ENCODE data around the gene ARRDC5. TPM values are rescaled to one million over a fixed set of nuclear protein-coding genes. Genes with fewer than 3 reads are reported as not detected.

Gene ARRDC5
- total RNA-seq, 1 donor from 2014 or later: not detected

DNA sequence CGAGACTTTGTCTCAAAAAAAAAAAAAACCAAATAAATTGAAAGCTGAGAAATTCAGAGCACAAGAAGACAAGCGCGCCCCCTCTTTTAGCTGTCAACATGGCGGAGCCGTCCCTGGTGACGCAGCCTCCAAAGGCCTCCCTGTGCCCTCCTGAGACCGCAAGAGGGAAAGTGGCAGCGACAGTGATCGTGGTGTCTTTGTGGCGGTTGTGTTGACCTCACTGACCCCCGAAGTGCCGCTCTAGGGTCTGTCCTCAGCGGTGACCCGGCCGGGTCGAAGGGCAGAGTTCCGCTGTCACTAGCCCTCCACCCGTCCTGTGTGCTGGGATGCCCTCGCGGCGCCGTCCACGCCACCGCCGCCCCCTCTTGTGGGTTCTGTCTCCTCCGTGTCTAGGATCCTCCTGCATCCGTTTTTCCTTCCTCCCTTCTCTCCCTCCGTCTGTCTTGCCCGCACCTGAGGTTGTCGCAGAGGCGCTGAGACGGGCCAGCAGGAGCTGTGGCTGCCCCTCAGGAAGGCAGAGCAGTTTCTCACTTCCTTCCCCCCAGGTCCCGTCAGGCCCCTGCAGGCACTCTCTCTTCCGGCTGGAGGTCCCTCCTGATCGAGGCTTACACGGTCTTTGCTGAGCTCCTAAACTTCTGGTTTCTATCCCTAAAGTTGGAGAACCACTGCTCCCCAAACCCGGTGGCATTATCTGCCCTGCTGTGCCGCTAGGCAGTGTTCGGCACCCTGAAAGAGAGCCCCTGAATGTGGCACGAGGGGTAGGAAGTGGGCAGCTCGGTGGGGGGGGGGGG, 13.8 kb upstream of the ARRDC5 start:
- Histone ChIP-seq H4K20me1 (ENCODE audit: low read depth) (peaks cover 77% of the 10 kb centered on the region), H3K79me2 (ENCODE audit: low read depth) (peaks cover 100% of the 10 kb centered on the region), H3K9ac (no peak overlapping the region), H3K4me2 (no peak overlapping the region), H3K27me3 (no peaks in the 10 kb centered on the region), H3K9me3 (ENCODE audit: low read depth) (no peaks in the 10 kb centered on the region), H2AFZ (replicated peaks) (no peak overlapping the region), H3K4me3 (no peak overlapping the region), H3K4me1 (peaks cover 2% of the 10 kb centered on the region), H3K36me3 (no peaks in the 10 kb centered on the region), H3F3A (ENCODE audit: low read depth) (peaks cover 3% of the 10 kb centered on the region), H3K27ac (no peak overlapping the region)
- H3K36me3 Mint-ChIP-seq: peaks cover 21% of the 10 kb centered on the region
- peak overlapping the region; percentile 91 for H3K27ac Mint-ChIP-seq
- no peaks in the 10 kb centered on the region for H3K9me3 Mint-ChIP-seq
- peaks cover 27% of the 10 kb centered on the region for H3K4me1 Mint-ChIP-seq
- TF ChIP-seq EZH2 (IDR thresholded peaks at IDR 0.05): no peak
- TF ChIP-seq, protein P1, sequence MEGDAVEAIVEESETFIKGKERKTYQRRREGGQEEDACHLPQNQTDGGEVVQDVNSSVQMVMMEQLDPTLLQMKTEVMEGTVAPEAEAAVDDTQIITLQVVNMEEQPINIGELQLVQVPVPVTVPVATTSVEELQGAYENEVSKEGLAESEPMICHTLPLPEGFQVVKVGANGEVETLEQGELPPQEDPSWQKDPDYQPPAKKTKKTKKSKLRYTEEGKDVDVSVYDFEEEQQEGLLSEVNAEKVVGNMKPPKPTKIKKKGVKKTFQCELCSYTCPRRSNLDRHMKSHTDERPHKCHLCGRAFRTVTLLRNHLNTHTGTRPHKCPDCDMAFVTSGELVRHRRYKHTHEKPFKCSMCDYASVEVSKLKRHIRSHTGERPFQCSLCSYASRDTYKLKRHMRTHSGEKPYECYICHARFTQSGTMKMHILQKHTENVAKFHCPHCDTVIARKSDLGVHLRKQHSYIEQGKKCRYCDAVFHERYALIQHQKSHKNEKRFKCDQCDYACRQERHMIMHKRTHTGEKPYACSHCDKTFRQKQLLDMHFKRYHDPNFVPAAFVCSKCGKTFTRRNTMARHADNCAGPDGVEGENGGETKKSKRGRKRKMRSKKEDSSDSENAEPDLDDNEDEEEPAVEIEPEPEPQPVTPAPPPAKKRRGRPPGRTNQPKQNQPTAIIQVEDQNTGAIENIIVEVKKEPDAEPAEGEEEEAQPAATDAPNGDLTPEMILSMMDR (IDR thresholded peaks at IDR 0.05): no peak
- no peak for TF ChIP-seq EZH2phosphoT487 (IDR thresholded peaks at IDR 0.05)
- peaks cover 4% of the 10 kb centered on the region for H3K27me3 Mint-ChIP-seq (ENCODE audit: insufficient read depth, low read depth)
- DNase-seq (ENCODE audit: low spot score): no peak
- H3K4me3 Mint-ChIP-seq: no peak overlapping the region

DNA sequence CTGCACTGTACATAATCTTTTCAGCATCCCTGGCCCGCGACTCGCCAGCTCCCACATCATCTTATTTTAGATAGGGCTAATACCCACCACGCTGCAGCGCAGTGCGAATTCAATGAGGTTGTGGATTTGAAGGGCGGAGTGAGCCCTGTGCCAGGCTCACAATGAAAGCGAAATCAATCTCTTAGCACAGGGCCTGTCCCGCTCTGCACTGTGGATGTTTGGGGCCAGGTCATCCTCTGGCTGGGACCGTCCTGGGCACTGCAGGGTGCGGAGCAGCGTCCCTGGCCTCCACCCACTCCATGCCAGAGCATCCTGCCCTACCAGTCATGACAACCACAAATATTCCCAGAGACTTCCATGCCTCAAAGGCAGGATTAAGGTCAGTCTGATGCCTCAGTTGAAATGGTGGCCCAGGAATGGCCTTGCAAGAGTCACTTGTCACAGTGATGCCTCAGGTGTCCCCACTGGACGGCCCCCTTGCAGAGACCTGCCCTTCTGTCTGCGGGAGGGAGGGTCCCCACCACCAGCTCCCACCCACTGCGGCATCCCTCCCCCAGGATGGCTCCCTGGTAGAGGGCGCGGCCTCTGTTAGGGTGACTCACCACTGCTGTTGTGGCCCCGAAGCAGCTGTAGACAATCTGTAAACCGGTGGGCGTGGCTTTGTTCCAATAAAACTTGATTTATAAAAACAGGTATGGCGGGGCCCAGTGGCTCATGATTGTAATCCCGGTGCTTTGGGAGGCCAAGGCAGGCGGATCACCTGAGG, 12.2 kb upstream of the ARRDC5 start:
- Mint-ChIP-seq H3K4me3 (no peak overlapping the region), H3K36me3 (peaks cover 17% of the 10 kb centered on the region), H3K27ac (no peak overlapping the region), H3K4me1 (peaks cover 38% of the 10 kb centered on the region), H3K27me3 (ENCODE audit: insufficient read depth, low read depth) (peaks cover 4% of the 10 kb centered on the region), H3K9me3 (no peaks in the 10 kb centered on the region)
- H3K27ac ChIP-seq: no peak overlapping the region
- H3K27me3 ChIP-seq: no peaks in the 10 kb centered on the region
- H4K20me1 ChIP-seq (ENCODE audit: low read depth): peaks cover 70% of the 10 kb centered on the region
- peaks cover 100% of the 10 kb centered on the region for H3K79me2 ChIP-seq (ENCODE audit: low read depth)
- DNase-seq (ENCODE audit: low spot score): no peak
- H3K9me3 ChIP-seq (ENCODE audit: low read depth): no peaks in the 10 kb centered on the region
- peaks cover 15% of the 10 kb centered on the region for H3K4me1 ChIP-seq
- no peak overlapping the region for H3K4me2 ChIP-seq
- no peak overlapping the region for H2AFZ ChIP-seq (replicated peaks)
- H3K36me3 ChIP-seq: no peaks in the 10 kb centered on the region
- no peak overlapping the region for H3K4me3 ChIP-seq
- H3K9ac ChIP-seq: no peak overlapping the region
- no peak for TF ChIP-seq EZH2 (IDR thresholded peaks at IDR 0.05)
- TF ChIP-seq, protein P1 (IDR thresholded peaks at IDR 0.05): no peak
- TF ChIP-seq EZH2phosphoT487 (IDR thresholded peaks at IDR 0.05): no peak
- peaks cover 12% of the 10 kb centered on the region for H3F3A ChIP-seq (ENCODE audit: low read depth)

DNA sequence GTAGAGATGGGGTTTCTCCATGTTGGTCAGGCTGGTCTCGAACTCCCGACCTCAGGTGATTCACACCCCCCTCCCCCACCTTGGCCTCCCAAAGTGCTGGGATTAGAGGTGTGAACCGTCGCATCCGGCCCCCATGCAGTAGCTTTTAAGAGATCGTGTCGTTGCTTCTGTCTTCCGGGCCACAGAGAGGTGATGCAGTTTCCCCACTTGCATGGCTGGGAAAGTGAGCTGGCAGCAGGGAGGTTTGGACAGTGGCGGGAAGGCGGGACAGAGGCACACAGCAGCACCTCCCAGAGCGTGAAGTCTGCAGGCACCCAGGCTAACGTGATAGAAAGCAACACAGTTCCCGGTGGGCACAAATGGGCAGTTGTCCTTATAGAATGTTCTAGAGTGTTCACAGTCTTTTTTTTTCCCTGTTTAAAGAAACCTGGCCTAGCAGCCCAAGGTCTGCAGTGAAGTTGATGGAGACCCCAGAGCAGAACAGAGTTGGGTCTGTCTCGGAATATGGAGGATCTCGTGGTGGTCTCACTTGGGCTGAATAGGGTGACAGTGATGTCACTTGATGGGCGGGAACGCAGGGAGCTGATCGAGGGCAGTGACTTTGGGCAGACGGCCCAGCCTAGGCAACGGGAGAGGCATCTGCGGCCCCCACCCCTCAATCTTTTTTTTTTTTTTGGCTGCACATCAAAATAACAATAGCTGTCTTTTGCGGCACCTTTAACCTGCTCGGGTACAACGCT, 11.5 kb upstream of the ARRDC5 start:
- peak overlapping the region; percentile 29 for H3K27ac Mint-ChIP-seq
- Histone ChIP-seq H3K27ac (no peak overlapping the region), H3K79me2 (ENCODE audit: low read depth) (peaks cover 93% of the 10 kb centered on the region), H3F3A (ENCODE audit: low read depth) (peaks cover 17% of the 10 kb centered on the region), H3K27me3 (no peaks in the 10 kb centered on the region), H3K9ac (no peak overlapping the region), H3K4me1 (peaks cover 15% of the 10 kb centered on the region), H3K9me3 (ENCODE audit: low read depth) (no peaks in the 10 kb centered on the region), H2AFZ (replicated peaks) (no peak overlapping the region), H3K4me3 (no peak overlapping the region), H3K4me2 (no peak overlapping the region), H3K36me3 (no peaks in the 10 kb centered on the region), H4K20me1 (ENCODE audit: low read depth) (peaks cover 69% of the 10 kb centered on the region)
- H3K4me1 Mint-ChIP-seq: peaks cover 38% of the 10 kb centered on the region
- peaks cover 17% of the 10 kb centered on the region for H3K36me3 Mint-ChIP-seq
- peaks cover 4% of the 10 kb centered on the region for H3K27me3 Mint-ChIP-seq (ENCODE audit: insufficient read depth, low read depth)
- TF ChIP-seq, protein P1 (IDR thresholded peaks at IDR 0.05): no peak
- H3K9me3 Mint-ChIP-seq: no peaks in the 10 kb centered on the region
- peak overlapping the region; percentile 11 for H3K4me3 Mint-ChIP-seq
- DNase-seq (ENCODE audit: low spot score): no peak

Data from neural progenitor cell (in vitro differentiated cells).